Inferior parietal cortex (tissue), 1 donor: Measurements from ENCODE around the gene PTPRE.

Experiments used
- DNase-seq: peaks from one replicate; pipeline ENCODE4 v3.0.0-alpha.2; 2016; ENCODE audit errors: extremely low spot score

The PTPRE gene

DNA sequence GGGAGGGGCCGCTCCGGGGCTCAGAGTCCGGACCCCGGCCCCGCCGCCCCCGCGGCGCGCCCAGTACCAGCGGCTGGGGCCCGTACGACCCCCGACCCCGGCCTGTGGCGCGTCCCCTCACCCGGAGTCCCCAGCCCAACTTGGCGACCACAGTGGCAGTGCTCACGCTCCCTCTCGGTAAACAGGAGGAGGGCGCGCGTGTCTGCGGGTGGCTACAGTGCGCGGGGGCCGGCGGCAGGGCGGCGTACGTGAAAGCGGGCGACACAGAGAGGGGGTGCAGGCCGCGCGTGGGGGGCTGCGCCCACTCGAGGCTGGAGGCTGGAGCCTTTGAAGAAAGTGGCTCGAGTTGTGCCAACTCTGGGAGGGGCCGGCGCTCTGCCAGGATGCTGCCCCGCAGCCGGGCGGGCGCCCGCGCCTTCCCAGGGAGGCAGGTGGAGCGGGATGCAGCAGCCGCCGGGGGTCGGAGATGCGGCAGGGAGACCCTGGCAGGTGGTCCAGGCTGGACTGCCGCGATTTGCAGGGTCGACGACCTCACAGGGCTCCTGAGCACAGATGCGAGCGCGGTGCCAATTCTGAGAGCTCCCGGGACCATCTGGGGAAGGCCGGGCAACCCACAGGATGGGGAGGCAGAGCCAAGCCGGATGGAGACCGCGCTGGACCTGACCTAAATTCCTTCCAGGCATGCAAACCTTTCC, 655 bp downstream of the PTPRE start:
- no peak for DNase-seq

DNA sequence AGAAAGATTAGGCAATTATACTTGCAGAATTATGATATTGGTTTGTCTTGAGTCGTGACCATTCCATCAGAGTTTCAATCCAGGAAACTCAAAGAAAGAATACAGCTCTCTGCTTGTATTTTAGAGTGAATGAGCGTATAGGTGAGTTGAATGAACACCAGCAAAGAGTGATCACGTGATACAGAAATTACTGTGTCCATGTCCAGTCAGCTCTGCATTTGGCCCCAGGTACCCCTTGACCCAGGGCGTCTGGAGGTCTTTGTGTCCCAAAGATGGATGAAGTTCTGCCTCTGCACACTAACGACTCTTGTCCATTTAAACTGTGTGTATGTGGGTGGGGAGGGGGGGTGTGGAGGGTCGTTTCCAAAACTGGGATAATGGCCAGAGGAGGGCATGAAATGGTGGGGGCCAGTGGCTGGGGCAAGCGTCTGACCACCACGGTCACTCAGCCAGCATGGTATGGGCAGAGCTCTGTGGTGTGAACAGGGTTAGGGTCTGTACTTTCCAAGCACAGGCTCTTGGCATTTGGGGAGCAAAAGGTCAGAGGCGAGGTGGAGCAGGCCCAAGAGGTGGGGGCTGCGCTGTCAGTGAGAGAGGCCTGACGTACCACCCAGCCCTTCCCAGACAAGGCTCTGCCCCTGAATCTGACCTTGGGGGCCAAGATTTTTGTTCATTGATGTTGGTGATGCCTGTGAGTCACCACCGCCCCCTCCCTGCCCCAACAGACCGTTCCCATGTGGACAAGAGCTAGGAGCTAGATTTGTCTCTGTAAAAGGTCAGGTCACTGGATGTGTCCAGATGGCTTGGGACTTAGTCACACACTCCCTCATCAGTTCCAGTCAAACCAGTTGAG, 1.4 kb downstream of the PTPRE start:
- DNase-seq: no peak

DNA sequence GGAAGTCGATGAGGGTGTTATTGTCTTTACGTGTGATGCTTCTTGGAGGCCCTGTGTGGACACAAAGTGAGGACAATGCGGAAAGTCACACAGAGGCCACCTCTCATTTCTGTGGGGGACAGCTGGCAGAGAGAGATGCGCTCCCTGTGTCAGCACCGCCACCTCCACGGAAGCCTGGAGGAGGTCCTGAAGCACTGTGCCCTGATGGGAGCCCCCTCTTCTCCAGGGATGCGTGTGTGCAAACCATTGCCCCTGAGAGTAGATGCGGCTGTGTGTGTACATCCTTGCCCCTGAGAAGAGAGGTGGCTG, 2.0 kb downstream of the PTPRE start:
- no peak for DNase-seq

DNA sequence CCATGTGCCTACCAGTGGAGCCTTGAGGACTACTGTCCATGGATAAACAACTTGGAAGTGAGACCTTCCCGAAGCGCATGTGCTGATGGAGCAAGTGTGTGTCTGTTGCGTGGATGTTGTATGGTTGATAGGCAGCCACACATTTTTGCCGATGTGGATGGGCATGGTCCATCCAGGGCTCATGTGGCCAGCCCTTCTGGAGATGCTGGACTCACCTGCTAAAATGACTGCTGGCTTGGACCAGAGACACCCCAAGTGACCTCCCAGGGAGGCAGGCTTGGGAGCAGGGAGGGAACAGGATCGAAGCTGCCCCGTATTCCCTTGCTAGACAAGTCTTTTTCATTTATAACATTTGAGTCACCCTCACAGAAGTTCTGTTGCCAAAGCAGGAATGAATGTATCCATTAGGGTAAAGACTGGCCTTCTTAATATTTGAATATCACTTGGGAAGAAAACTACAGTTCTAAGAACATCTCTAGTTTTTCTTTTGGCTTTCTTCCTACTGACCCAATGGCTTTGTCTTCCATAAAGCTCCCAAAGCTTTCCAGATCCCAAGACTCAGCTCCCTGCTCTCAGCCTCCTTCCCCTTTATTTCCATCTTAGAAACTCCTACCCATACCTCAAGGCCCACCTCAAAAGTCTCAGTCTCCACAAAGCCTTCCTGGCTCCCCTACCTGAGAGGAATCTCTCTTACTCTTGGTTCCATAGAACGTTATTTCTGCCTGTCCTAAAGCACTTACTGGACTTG, 3.0 kb downstream of the PTPRE start:
- no peak for DNase-seq

DNA sequence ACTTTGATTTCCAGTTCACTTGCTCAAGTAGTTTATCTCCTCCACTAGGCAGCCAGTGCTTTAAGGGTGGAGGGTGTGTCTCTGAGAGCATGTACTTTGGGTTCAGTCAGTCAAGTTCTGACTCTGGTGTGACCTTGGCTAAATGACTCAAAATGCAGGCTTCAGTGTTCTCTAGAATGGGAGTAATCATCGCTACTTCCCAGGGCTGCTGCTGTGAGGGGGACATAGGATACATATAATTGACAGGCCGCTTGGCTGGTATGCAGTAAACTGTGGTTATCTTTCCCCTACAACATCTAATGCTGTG, 3.5 kb downstream of the PTPRE start:
- DNase-seq: no peak

DNA sequence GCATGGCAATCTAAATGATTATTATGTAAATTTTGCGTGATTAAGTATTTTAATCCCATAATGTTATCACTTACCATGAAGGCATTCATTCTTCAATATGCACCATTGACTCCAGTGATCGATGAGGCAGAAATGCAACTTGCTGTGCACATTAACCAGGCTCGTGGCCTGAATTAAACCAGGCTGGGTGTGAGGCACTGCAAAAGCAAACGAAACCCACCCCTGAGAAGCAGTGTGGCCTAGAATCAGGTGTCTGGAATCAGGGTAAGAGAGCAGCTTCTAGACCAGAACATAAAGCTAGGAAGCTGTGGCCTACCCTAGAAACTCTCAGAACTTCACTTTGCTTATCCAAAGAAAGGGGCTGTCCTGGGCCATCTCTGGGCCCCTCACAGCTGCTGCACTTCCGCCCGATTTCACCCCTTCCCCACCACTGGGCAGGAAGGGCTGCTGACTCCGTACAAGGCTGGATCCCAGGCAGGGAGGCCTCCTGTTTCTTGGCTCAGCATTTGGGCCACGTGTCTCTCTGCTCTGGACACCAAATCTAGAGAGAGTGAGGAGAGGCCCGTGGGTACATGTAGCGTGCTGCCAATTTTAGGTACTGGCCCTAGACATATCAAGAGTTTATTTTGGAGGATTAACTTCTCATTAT, 4.4 kb downstream of the PTPRE start:
- DNase-seq: no peak

DNA sequence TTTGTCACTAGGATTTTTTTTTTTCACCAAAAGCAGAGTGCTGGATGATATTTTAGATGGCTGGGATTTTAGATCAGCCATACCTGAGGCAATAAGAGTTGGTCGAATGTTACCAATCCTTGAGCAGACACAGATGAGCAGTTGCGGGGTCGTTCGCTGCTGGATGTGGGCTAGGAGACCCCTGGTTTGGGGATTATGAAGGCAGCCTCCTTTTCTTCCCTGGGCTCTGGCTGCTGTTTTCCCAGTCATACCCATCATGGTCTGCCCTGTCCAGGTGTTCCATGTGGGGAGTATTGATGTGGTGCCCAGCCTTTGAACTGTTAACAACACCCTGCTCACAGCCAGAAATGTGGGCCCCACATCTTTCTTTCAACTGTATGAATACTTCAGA, 5.0 kb downstream of the PTPRE start:
- no peak for DNase-seq

DNA sequence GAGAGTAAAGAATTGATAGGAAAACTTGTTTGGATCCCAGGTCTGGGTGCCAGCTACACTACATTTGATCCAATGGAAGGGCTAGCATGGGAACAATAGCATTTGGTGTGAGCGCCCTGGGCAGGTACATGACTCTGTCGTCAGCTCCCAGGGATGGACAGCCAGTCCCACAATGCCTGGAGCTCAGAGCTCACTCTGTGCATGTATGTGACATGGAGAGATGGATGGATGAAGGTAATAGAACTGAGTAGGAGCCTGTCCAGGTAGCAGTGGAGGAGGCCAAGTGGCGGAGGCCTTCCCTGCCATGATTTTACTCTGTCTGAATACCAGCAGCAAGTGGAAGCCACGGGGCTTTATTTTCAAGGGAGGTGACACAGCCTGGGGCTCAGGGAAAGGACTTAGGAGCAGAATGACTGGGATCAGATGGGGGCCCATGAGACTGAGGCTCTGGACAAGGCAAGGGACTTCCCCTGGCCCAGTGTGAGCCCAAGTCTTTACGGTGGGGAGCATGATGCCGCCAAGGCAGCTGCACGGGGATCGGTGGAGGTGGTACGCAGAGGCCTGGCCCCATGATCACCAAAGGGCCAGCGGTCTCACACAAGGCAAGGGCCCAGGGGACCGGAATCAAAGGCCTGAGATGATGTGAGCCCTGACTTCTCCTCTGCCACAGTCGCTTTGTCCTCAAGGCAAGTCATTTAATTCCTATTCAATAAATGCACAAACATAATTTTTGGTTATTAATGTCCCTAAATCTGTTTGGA, 5.9 kb downstream of the PTPRE start:
- no peak for DNase-seq

DNA sequence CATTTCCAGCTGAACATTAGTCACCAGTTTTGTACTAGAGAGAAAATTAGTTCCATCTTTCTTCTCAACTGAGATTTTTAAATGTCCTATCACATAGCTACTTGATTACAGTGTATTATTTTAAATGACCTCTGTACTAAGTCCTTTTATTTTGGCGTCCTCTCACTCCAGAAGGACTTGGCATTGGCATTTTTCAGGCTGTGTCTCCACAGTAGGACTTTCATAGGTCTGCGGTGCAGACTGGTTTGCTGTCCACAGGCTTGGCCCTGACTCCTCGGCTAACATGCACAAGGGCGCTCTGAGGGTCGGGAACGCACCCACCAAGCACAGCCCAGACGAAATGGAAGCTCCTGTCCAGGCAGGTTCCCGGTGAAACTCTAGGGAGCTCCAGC, 6.5 kb downstream of the PTPRE start:
- no peak for DNase-seq

DNA sequence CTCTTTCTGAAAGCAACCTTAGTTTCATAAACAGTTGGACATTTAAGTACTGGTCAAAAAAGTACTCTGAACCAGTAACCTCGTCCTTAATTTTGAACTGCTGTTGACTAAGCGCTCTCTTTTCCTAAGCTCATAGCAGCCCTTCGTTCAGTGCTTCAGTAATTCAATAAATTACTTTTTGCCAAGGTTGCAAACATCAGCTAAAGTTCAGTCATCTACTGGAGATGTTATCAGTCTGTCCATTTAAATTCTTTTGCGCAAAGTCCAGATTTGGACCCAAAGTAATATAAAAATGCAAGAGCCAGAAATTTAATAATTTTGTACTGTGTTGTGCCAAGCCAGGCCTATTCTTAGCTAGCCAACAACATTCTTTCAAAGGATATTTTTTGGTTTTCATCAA, 8.4 kb downstream of the PTPRE start:
- DNase-seq: no peak

DNA sequence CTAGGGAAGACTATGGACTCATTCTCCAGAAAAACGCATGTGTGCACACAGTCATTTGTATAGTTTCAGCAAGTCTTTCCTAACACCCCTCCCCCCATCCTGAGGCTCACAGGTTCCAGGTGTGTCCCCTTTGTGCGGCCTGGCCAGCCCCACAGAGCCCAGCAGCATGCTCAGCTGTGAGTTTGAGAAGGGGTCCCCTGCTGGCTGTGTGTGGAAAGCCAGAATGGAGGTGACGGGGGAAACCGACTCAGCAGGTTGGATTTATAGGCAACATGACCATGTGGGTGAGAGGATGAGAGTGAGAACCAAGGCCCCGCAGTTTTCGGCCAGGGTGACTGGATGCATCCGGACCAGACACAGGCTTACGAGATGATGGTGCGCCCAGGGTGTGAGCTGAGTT, 9.9 kb downstream of the PTPRE start:
- DNase-seq: no peak

DNA sequence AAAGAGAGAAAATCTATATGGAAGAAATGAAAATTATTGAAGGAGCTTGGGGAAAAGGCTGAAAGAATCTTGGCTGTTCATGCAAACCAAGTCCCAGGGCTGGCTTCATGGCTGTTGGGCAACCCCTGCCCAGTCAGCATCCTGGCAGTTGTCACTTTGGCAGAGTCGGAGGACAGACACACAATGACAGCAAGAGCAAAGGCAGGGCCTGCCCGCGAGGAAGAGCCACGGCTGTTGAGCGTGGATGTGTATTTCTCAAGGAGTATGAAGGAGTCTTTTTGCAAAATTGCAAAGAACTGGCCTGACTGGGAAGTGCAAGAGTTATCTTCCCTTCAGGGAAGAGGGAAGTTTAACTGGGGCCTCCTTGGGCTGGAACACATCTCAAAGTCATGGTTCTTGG, 11.7 kb downstream of the PTPRE start:
- DNase-seq: no peak

DNA sequence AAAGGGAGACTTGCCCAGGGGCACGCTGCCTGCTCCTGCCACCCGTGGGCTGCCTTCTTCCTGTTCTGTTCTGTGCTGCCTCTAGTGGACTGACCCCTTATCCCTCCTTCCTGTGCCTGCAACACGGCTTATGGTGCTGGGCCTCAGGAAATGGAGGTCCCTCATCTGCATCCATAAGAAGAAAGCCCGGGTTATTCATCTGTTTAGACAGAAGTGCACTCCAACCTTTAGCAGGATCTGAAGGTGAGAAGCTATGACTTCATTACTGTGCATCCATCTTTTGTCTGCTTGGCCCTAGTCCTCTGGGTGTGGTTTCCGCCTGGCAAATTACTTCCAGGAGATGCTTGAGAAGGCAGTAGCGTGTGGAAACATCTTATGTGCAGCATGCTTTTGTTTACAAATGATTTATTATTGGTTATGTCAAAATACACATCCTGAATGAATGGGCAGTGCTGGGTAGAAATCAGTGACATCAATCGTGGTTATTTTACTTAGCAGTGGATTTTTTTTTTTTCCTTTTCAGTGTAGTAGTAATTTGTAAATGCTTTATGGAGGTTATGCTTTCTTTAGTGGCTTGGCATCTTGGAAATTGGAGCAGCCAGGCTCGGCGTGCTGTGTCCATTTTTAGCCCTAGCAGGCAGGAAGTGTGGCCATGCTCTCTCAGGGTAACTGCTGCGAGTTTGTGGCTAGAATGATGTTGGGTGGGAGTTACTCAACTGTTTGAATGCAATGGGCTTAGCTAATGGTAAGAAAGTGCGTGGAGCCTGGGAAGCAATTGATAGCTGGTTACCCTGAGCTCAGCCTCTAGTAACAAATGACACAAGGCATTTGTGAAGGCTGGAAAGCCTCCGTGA, 12.7 kb downstream of the PTPRE start:
- no peak for DNase-seq

DNA sequence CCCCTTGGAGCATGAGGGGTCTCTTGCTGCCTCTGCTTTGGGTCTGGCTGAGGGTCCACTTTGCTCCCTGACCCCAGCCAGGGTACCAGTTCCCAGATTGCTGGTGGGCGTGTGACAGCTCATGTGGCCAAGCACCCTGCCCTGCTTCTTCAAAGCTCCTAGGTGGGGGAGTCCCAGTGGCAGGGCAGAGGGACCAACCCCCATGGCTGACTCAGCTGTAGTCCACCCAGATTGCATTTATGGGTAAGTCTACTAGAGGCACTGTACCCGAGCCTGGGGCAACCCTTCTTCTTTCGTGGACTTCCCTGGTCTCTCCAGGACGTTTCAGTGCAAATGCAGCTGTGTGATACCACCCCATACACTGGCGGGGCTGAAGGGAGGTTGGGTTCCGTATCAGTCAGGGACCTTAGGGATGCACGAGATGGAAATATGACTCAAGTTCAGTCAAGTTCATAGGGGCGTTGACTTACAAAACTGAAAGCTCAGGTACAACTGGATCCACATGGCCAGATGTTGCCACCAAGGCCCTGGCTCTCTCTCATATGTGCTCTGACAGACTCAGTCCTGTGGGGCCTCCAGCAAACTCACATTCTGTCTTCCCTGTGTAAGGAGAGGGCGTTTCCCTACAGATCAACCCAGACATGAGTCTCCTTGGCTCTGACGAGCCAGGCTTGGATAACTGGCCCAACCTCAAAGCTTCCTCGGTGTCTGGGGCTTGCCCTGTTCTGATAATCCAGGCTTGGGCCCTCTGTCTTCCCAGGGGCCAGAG, 13.6 kb downstream of the PTPRE start:
- DNase-seq: no peak

DNA sequence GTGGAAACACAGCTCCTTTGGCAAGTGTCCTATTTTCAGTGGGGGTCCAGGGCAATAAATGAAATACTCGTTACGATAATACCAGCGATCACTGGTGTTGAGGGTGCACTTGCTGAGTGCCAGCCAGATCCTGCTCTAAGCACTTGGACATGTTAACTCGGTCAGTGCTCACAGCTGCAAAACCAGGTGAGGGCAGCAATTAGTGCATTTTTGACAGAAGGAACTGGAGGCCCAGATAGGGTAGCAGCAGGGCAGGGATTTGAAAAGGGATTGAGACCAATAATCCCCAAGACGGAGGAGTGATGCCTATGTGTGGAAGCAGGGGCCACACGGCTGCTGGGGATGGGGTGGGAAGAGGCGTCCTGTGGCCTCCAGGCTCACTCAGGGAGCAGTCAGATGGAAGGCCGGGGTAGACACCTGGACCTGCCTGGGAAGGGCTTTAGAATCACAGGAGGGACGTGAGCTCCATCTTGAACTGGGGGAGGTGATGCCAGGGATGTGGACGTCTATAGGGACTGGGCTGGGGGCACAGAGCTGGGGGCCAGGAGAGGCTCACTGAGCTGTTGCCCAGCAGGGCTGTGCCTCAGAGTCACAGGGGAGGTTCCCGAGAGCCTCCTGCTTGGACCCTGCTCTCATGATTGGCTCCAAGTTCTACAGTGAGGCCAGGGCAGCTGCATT, 14.3 kb downstream of the PTPRE start:
- DNase-seq: no peak

DNA sequence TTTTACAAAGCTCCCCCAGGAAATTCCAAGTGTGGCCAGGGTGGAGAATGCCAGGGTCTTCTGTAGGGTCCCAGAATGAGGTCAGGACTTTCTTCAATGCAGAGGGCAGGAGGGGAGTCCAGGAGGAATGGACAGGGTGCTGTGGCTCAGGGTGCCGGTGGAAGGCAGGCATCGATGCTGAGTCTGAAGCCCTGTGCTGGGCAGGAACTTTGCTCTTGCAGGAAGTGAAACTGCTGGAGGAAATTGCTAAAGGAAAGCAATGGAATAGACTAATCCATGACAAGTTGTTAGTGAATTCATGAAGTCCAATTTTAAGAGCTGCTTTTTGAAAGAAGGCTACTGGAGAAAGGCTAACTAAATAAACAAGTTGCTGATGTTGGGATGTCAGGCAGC, 14.8 kb downstream of the PTPRE start:
- DNase-seq: no peak

DNA sequence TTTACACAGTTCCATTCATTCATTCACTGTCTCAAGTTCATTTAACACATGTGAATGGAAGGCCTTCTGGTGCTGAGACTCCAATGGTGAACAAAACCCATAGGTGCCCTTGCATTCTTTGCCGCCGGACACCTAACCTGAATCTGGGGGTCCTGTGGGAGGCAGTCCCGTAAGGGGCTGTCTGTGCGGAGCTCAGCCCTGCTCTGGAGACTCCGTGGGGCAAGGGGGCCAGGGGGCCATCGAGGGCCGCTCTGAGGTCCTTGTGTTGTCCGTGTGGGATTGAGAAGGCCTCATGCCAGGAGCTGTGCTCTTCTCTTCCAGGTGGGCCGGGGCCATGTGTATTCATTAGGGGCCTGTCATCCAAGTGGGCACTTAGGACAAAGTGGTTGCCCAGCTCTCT, 15.3 kb downstream of the PTPRE start:
- no peak for DNase-seq

DNA sequence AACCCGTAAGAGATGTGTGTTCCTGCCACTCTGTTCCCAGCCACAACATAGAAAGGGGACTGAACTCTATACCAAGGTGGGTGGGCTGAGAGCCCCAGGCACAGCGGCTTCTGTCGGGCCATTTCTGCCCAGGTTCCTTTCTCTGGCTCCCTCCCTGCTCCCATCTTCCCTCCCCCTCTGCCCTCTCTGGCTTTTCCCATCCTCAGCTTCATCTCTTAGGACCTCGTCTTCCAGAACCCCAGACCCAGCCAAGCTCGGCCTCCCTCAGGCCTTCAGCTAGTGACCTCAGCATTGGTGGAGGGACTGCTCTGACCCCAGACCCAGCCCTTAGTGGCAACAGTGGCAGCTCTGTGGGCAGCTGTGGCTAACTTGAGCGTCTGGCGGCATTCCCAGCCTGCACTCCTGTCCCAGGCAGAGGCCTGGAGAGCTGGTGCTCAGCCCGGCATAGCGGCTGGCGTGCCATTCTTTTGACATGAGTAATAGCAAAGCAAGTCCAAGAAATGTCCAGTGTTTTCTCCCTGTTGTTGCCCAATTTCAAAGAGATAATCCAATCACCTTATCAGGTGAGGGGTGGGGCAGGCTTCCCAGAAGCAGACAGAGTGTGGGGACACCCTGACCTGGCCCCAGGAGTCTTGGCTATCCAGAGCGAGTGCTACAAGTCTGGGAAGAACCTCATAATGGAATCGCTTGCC, 15.9 kb downstream of the PTPRE start:
- DNase-seq: no peak

DNA sequence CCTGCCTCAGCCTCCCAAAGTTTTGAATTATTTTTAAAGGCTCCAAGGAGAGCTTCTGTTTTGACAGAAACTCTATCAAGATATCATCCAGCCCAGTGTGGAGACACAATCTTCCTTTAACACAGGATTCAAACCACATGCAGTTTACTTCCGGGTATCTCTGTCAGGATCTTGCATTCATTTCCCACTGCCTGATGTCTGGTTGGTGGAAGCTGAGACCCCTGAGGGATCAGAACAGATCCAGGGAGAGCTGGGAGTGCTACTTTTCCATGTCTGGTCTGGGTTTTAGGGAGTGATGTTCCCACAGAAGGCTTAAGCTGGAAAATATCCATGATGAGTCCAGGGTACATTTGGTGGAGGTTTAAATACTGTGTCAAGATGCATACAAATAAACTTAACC, 16.7 kb downstream of the PTPRE start:
- DNase-seq: no peak
